ENCODE results near the gene DTX3. TPM values are rescaled to one million over a fixed set of nuclear protein-coding genes. Genes with fewer than 3 reads are reported as not detected.

DTX3 gene
- total RNA-seq, 1 experiment from 2014 or later = 61.7 TPM

- no TSS peak for BruUV-seq (replicated peaks)
- ChIA-PET POLR2A (ENCODE audit: low non-redundant PET) (no interaction called here), CTCF (interaction anchor here (1.0 kb wide), 2 partner anchors 21 to 31 kb away, joined by 3 read pairs; no protein-coding TSS in a partner anchor)
- intact Hi-C loops (cut with micrococcal nuclease; ENCODE audit: unreplicated experiment) = no loop called here
- DNase-seq (ENCODE audit: low spot score) = no peak
- H3K9me3 ChIP-seq (ENCODE audit: low read depth, low read length, poor library complexity, severe bottlenecking) = no peaks in the 10 kb centered on the region
- H3K27me3 ChIP-seq (replicated peaks; ENCODE audit: insufficient read depth, low read depth, low read length, poor library complexity) = no peaks in the 10 kb centered on the region
- H3K4me3 ChIP-seq (ENCODE audit: low read depth, low read length, poor library complexity, severe bottlenecking) = peak overlapping the region; percentile 92
- peaks cover 6% of the 10 kb centered on the region for H3K36me3 ChIP-seq (ENCODE audit: insufficient read depth, low read length, poor library complexity, severe bottlenecking)
- H3K27ac ChIP-seq (ENCODE audit: low read depth, low read length, poor library complexity, severe bottlenecking) = peak overlapping the region; percentile 75
- H3K4me1 ChIP-seq (ENCODE audit: insufficient read depth, low read length, poor library complexity, severe bottlenecking) = peaks cover 11% of the 10 kb centered on the region
- no peak for TF ChIP-seq EZH2 (IDR thresholded peaks at IDR 0.05; ENCODE audit: borderline replicate concordance, low read depth, low read length, poor library complexity, severe bottlenecking)
- TF ChIP-seq CTCF (conservative IDR thresholded peaks at IDR 0.05; ENCODE audit: low read depth, low read length) = no peak
Observed at GRCh38 chr12:57603815-57604453, 690 bp upstream of the DTX3 start.

GRCh38 chr12:57604992-57605810 is 577 bp downstream of the DTX3 start:
- no peak for TF ChIP-seq EZH2 (IDR thresholded peaks at IDR 0.05; ENCODE audit: borderline replicate concordance, low read depth, low read length, poor library complexity, severe bottlenecking)
- no peak for TF ChIP-seq CTCF (conservative IDR thresholded peaks at IDR 0.05; ENCODE audit: low read depth, low read length)
- intact Hi-C loops (cut with micrococcal nuclease; ENCODE audit: unreplicated experiment) = no loop called here
- H3K27me3 ChIP-seq (replicated peaks; ENCODE audit: insufficient read depth, low read depth, low read length, poor library complexity) = no peaks in the 10 kb centered on the region
- peaks cover 6% of the 10 kb centered on the region for H3K36me3 ChIP-seq (ENCODE audit: insufficient read depth, low read length, poor library complexity, severe bottlenecking)
- TSS peak; percentile 71 for BruUV-seq (replicated peaks)
- CTCF ChIA-PET = interaction anchor here (0.8 to 1.6 kb wide), 2 partner anchors 22 to 121 kb away, joined by 3 to 4 read pairs; no protein-coding TSS in a partner anchor
- peak overlapping the region; percentile 92 for H3K4me3 ChIP-seq (ENCODE audit: low read depth, low read length, poor library complexity, severe bottlenecking)
- POLR2A ChIA-PET (ENCODE audit: low non-redundant PET) = no interaction called here
- peaks cover 11% of the 10 kb centered on the region for H3K4me1 ChIP-seq (ENCODE audit: insufficient read depth, low read length, poor library complexity, severe bottlenecking)
- peak overlapping the region; percentile 75 for H3K27ac ChIP-seq (ENCODE audit: low read depth, low read length, poor library complexity, severe bottlenecking)
- DNase-seq (ENCODE audit: low spot score) = peak; percentile 35
- no peaks in the 10 kb centered on the region for H3K9me3 ChIP-seq (ENCODE audit: low read depth, low read length, poor library complexity, severe bottlenecking)

- intact Hi-C loops (cut with micrococcal nuclease; ENCODE audit: unreplicated experiment) = no loop called here
Observed at GRCh38 chr12:57605811-57606311, 1.2 kb downstream of the DTX3 start.

More at GRCh38 chr12:57605811-57606311, 1.2 kb downstream of the DTX3 start:
- peaks cover 6% of the 10 kb centered on the region for H3K36me3 ChIP-seq (ENCODE audit: insufficient read depth, low read length, poor library complexity, severe bottlenecking)
- peak overlapping the region; percentile 92 for H3K4me3 ChIP-seq (ENCODE audit: low read depth, low read length, poor library complexity, severe bottlenecking)
- no peak for TF ChIP-seq CTCF (conservative IDR thresholded peaks at IDR 0.05; ENCODE audit: low read depth, low read length)
- TF ChIP-seq EZH2 (IDR thresholded peaks at IDR 0.05; ENCODE audit: borderline replicate concordance, low read depth, low read length, poor library complexity, severe bottlenecking) = no peak
- H3K27ac ChIP-seq (ENCODE audit: low read depth, low read length, poor library complexity, severe bottlenecking) = peak overlapping the region; percentile 1
- ChIA-PET POLR2A (ENCODE audit: low non-redundant PET) (no interaction called here), CTCF (interaction anchor here (0.8 to 1.6 kb wide), 2 partner anchors 22 to 120 kb away, joined by 3 to 4 read pairs; no protein-coding TSS in a partner anchor)
- peaks cover 15% of the 10 kb centered on the region for H3K4me1 ChIP-seq (ENCODE audit: insufficient read depth, low read length, poor library complexity, severe bottlenecking)
- H3K27me3 ChIP-seq (replicated peaks; ENCODE audit: insufficient read depth, low read depth, low read length, poor library complexity) = no peaks in the 10 kb centered on the region
- no peak for DNase-seq (ENCODE audit: low spot score)
- H3K9me3 ChIP-seq (ENCODE audit: low read depth, low read length, poor library complexity, severe bottlenecking) = no peaks in the 10 kb centered on the region
- BruUV-seq (replicated peaks) = no TSS peak
